ENCODE data around the gene CXCR3. TPM values are rescaled to one million over a fixed set of nuclear protein-coding genes. Genes with fewer than 3 reads are reported as not detected.

CXCR3 gene
- total RNA-seq, 2 donors from 2014 or later: 2.1 to 3.9 TPM

GRCh38 chrX:71581210-71581609 lies 37.1 kb downstream of the CXCR3 start:
- H3K36me3 ChIP-seq: no peaks in the 10 kb centered on the region
- intact Hi-C loops (cut with DNase I): no loop called here
- no peaks in the 10 kb centered on the region for H3K4me1 ChIP-seq
- no peak overlapping the region for H3K4me3 ChIP-seq
- TF ChIP-seq CTCF (IDR thresholded peaks at IDR 0.05): no peak
- H3K9me3 ChIP-seq: no peaks in the 10 kb centered on the region
- no peak for DNase-seq
- H3K27me3 ChIP-seq: no peaks in the 10 kb centered on the region
- H3K9ac ChIP-seq (ENCODE audit: low read depth in 2 of 2, low read length in 2 of 2): no peak overlapping the region
- H3K27ac ChIP-seq: no peak overlapping the region

GRCh38 chrX:71579990-71580380 lies 38.3 kb downstream of the CXCR3 start:
- intact Hi-C loops (cut with DNase I): no loop called here
- Histone ChIP-seq H3K9ac (ENCODE audit: low read depth in 2 of 2, low read length in 2 of 2) (no peak overlapping the region), H3K9me3 (no peaks in the 10 kb centered on the region), H3K27ac (no peak overlapping the region), H3K4me3 (no peak overlapping the region), H3K27me3 (no peaks in the 10 kb centered on the region), H3K36me3 (no peaks in the 10 kb centered on the region), H3K4me1 (no peaks in the 10 kb centered on the region)
- no peak for TF ChIP-seq CTCF (IDR thresholded peaks at IDR 0.05)
- DNase-seq: no peak

DNA sequence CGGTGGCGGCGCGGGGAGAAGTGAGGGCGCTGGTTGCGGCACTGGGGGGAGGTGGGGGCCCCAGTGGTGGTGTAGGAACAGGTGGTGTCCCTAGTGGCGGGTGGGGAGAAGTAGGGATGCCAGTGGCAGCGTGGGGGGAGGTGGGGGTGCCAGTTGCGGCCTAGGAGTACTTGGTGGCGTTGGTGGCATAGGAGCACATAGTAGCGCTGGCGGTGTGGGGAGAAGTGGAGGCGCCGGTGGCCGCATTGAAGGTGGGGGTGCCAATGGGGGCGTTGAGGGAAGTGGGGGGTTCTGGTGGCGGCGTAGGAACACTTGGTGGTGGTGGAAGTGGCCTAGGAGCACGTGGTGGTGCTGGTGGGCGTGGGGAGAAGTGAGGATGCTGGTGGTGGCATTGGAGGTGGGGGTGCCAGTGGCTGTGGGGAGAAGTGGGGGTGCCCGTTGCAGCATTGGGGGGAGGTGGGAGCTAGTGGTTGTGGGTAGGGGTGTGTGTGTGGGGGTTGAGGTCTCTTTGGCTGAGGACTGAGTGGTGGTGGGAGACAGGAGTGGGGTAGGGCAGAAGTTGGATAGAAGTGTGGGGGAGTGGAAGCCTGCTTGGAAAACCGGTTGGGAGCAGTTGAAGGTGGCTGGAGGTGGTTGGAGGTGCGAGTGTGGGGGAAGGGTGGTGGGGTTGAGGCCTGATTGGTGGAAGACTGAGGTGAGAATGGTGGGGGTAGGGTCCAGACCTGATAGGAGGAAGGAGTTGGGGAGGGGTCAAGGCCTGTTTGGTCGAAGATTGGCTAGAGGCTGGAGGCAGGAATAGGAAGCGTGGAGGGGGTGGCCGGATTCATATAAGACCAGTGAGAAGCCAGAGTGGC lies 38.9 kb downstream of the CXCR3 start:
- DNase-seq: no peak
- Histone ChIP-seq H3K27me3 (no peaks in the 10 kb centered on the region), H3K4me3 (no peak overlapping the region), H3K36me3 (no peaks in the 10 kb centered on the region), H3K27ac (no peak overlapping the region), H3K9me3 (no peaks in the 10 kb centered on the region), H3K4me1 (no peaks in the 10 kb centered on the region), H3K9ac (ENCODE audit: low read depth in 2 of 2, low read length in 2 of 2) (no peak overlapping the region)
- intact Hi-C loops (cut with DNase I): no loop called here
- no peak for TF ChIP-seq CTCF (IDR thresholded peaks at IDR 0.05)

- no peak for DNase-seq
- TF ChIP-seq CTCF (IDR thresholded peaks at IDR 0.05): no peak
Measured at GRCh38 chrX:71578253-71579135, 39.8 kb downstream of the CXCR3 start, which contains the start of gene GCNA. TSS of gene GCNA (plus strand) at chrX:71578437. CDS start at chrX:71580822, 2,385 bp downstream.

GRCh38 chrX:71577682-71578081 lies 40.6 kb downstream of the CXCR3 start:
- H3K4me3 ChIP-seq: no peak overlapping the region
- TF ChIP-seq CTCF (IDR thresholded peaks at IDR 0.05): no peak
- H3K9ac ChIP-seq (ENCODE audit: low read depth in 2 of 2, low read length in 2 of 2): no peak overlapping the region
- intact Hi-C loops (cut with DNase I): no loop called here
- H3K4me1 ChIP-seq: no peaks in the 10 kb centered on the region
- no peaks in the 10 kb centered on the region for H3K9me3 ChIP-seq
- no peaks in the 10 kb centered on the region for H3K36me3 ChIP-seq
- no peak for DNase-seq
- no peak overlapping the region for H3K27ac ChIP-seq
- H3K27me3 ChIP-seq: no peaks in the 10 kb centered on the region

More at GRCh38 chrX:71578253-71579135, 39.8 kb downstream of the CXCR3 start, which contains the start of gene GCNA:
- Histone ChIP-seq H3K36me3 (no peaks in the 10 kb centered on the region), H3K27ac (no peak within 1 kb of the TSS), H3K9me3 (no peaks in the 10 kb centered on the region), H3K4me3 (no peak within 1 kb of the TSS), H3K9ac (ENCODE audit: low read depth in 2 of 2, low read length in 2 of 2) (no peak within 1 kb of the TSS), H3K4me1 (no peaks in the 10 kb centered on the region), H3K27me3 (no peaks in the 10 kb centered on the region)
- intact Hi-C loops (cut with DNase I): no loop called here
